ENCODE results near the gene SLC29A3.
A peak's percentile ranks its signal among the peaks of the same experiment; 100 is the strongest.

SLC29A3 gene

GRCh38 chr10:71344993-71345480 lies 26.0 kb downstream of the SLC29A3 start:
- DNase-seq (ENCODE audit: low read depth): no peak
- TF ChIP-seq, protein P1, sequence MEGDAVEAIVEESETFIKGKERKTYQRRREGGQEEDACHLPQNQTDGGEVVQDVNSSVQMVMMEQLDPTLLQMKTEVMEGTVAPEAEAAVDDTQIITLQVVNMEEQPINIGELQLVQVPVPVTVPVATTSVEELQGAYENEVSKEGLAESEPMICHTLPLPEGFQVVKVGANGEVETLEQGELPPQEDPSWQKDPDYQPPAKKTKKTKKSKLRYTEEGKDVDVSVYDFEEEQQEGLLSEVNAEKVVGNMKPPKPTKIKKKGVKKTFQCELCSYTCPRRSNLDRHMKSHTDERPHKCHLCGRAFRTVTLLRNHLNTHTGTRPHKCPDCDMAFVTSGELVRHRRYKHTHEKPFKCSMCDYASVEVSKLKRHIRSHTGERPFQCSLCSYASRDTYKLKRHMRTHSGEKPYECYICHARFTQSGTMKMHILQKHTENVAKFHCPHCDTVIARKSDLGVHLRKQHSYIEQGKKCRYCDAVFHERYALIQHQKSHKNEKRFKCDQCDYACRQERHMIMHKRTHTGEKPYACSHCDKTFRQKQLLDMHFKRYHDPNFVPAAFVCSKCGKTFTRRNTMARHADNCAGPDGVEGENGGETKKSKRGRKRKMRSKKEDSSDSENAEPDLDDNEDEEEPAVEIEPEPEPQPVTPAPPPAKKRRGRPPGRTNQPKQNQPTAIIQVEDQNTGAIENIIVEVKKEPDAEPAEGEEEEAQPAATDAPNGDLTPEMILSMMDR (IDR thresholded peaks at IDR 0.05; ENCODE audit: insufficient read depth, low read depth, low read length, missing control alignments): no peak

GRCh38 chr10:71345694-71346093 lies 26.6 kb downstream of the SLC29A3 start:
- no peak overlapping the region for H3K4me3 ChIP-seq (ENCODE audit: low read length)
- TF ChIP-seq, protein P1 (IDR thresholded peaks at IDR 0.05; ENCODE audit: insufficient read depth, low read depth, low read length, missing control alignments): no peak
- no peak for DNase-seq (ENCODE audit: low read depth)

More at GRCh38 chr10:71344993-71345480, 26.0 kb downstream of the SLC29A3 start:
- H3K4me3 ChIP-seq (ENCODE audit: low read length): no peak overlapping the region

DNA sequence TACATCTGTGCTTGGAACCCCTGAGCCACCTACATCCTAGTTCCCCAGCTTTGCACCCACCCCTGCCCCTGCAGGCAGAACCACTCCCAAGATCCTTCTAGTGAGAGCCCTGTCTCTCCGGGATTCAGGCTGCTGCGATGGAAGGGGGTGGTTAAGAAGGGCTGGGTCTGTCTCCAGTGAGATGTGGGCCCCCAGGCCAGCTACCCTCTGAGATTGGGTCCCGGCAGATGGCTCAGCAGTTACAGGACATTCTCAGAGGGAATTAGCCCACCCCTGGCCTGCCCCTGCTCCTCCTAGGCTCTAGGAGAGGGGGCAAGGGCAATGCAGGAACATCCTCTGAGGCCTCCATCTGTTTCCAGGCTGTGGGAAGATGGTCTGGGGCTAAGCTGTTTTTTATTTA lies 27.7 kb downstream of the SLC29A3 start:
- TF ChIP-seq, protein P1 (IDR thresholded peaks at IDR 0.05; ENCODE audit: insufficient read depth, low read depth, low read length, missing control alignments): no peak
- H3K4me3 ChIP-seq (ENCODE audit: low read length): no peak overlapping the region
- no peak for DNase-seq (ENCODE audit: low read depth)

- no peak for DNase-seq (ENCODE audit: low read depth)
- no peak overlapping the region for H3K4me3 ChIP-seq (ENCODE audit: low read length)
- TF ChIP-seq, protein P1 (IDR thresholded peaks at IDR 0.05; ENCODE audit: insufficient read depth, low read depth, low read length, missing control alignments): no peak
Observed at GRCh38 chr10:71347587-71348395, 28.7 kb downstream of the SLC29A3 start.

- TF ChIP-seq, protein P1 (IDR thresholded peaks at IDR 0.05; ENCODE audit: insufficient read depth, low read depth, low read length, missing control alignments): no peak
- DNase-seq (ENCODE audit: low read depth): no peak
- no peak overlapping the region for H3K4me3 ChIP-seq (ENCODE audit: low read length)
Observed at GRCh38 chr10:71348850-71349249, 29.8 kb downstream of the SLC29A3 start.

- H3K4me3 ChIP-seq (ENCODE audit: low read length): no peak overlapping the region
- TF ChIP-seq, protein P1 (IDR thresholded peaks at IDR 0.05; ENCODE audit: insufficient read depth, low read depth, low read length, missing control alignments): no peak
- DNase-seq (ENCODE audit: low read depth): peak; percentile 85
Observed at GRCh38 chr10:71349406-71349805, 30.3 kb downstream of the SLC29A3 start.

Data from epithelial cell of esophagus (primary cell).